Measurements from ENCODE around the gene LIN37.

LIN37 gene

DNA sequence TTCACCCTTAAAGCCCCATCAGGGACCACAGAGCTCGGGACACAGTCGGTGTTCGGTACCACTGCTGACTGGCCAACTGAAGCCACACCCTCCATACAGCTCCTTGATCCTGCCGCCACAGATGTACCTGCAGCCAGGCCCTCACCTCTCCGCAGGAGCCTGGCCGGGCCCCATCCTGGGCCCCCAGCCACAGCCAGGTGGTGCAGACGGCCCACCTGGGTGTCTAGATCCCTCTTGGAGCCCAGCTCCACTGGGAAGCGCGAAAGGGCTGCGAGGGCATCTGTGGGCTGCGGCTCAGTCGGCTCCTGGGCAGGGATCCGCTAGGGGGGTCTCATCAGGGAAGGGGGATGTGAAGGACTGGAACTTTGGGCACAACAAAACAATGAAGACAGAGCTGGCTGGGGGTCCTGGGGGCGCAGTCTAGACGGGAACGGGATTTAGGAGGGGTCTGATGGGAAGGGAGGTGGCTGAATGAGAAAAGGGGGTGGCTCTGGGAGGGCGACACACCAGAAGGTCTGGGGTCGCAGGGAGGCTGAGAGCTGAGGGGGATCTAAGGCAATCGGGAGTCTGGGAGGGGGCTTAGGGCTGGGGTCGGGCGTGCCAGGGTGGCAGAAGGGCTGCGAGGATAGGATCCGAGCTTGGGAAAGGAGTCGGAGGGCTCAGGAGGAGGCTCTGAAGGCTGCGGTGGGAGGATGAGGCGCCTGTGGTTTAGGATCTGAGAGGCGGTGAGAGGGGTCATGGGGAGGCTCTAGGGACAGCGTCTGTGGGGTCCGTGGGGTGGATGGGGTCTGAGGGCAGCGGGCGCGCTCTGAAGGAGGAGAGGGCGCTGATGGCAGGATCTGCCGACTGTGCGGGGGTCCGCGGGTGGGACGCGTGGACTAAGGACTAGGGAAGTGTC lies 48.5 kb downstream of the LIN37 start (continued):
- no peak for TF ChIP-seq GLIS3 (CRISPR knock-in tag; IDR thresholded peaks at IDR 0.05)

DNA sequence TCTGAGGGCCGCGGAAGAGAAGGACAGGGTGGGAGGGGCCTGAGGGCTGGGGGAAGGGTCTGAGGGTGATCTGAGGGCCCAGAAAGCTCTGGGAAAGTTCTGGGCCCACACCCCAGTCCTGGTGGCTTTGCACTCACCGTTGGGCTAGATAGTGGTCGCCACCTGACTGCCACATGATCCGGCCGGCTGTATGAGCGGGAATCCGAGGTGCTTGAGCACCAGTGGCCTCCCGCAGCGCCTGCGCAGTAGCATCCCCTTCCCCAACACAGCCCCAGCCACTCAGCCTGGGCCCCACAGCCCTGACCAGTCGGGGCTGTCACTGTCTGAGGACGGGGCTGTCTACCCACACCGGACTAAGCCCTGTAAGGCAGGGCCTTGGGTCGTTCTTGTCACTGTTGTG lies 49.3 kb downstream of the LIN37 start:
- no peak for ATAC-seq
- TF ChIP-seq CSDC2 (CRISPR knock-in tag; IDR thresholded peaks at IDR 0.05) = no peak
- no peak for TF ChIP-seq TSHZ2 (CRISPR knock-in tag; IDR thresholded peaks at IDR 0.05)
- no peak for TF ChIP-seq CSRNP3 (CRISPR knock-in tag; IDR thresholded peaks at IDR 0.05)
- TF ChIP-seq, protein P1, sequence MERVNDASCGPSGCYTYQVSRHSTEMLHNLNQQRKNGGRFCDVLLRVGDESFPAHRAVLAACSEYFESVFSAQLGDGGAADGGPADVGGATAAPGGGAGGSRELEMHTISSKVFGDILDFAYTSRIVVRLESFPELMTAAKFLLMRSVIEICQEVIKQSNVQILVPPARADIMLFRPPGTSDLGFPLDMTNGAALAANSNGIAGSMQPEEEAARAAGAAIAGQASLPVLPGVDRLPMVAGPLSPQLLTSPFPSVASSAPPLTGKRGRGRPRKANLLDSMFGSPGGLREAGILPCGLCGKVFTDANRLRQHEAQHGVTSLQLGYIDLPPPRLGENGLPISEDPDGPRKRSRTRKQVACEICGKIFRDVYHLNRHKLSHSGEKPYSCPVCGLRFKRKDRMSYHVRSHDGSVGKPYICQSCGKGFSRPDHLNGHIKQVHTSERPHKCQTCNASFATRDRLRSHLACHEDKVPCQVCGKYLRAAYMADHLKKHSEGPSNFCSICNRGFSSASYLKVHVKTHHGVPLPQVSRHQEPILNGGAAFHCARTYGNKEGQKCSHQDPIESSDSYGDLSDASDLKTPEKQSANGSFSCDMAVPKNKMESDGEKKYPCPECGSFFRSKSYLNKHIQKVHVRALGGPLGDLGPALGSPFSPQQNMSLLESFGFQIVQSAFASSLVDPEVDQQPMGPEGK (CRISPR knock-in tag; IDR thresholded peaks at IDR 0.05; ENCODE audit: borderline replicate concordance) = no peak
- TF ChIP-seq POU6F1 (CRISPR knock-in tag; IDR thresholded peaks at IDR 0.05; ENCODE audit: borderline replicate concordance, low read depth) = no peak
- TF ChIP-seq CREB5 (CRISPR knock-in tag; IDR thresholded peaks at IDR 0.05; ENCODE audit: low read depth) = no peak
- TF ChIP-seq ZNF565 (CRISPR knock-in tag; conservative IDR thresholded peaks at IDR 0.05; ENCODE audit: low read depth) = no peak
- no peak for TF ChIP-seq ARNTL (CRISPR knock-in tag; IDR thresholded peaks at IDR 0.05; ENCODE audit: borderline replicate concordance, low read depth)
- no peak for TF ChIP-seq TOX (CRISPR knock-in tag; IDR thresholded peaks at IDR 0.05; ENCODE audit: borderline replicate concordance)
- no peak for TF ChIP-seq ZNF8 (CRISPR knock-in tag; IDR thresholded peaks at IDR 0.05)
- no peak for TF ChIP-seq PPARA (CRISPR knock-in tag; IDR thresholded peaks at IDR 0.05; ENCODE audit: borderline replicate concordance)
- TF ChIP-seq BACH2 (CRISPR knock-in tag; IDR thresholded peaks at IDR 0.05; ENCODE audit: borderline replicate concordance) = no peak
- no peak for TF ChIP-seq SNAI2 (CRISPR knock-in tag; IDR thresholded peaks at IDR 0.05)

GRCh38 chr19:35801828-35802227 lies 53.5 kb downstream of the LIN37 start:
- no peak for ATAC-seq
- no peak for TF ChIP-seq POU6F1 (CRISPR knock-in tag; IDR thresholded peaks at IDR 0.05; ENCODE audit: borderline replicate concordance, low read depth)
- TF ChIP-seq GLIS3 (CRISPR knock-in tag; IDR thresholded peaks at IDR 0.05) = no peak
- TF ChIP-seq, protein P1 (CRISPR knock-in tag; IDR thresholded peaks at IDR 0.05; ENCODE audit: borderline replicate concordance) = no peak
- TF ChIP-seq TCF4 (CRISPR knock-in tag; IDR thresholded peaks at IDR 0.05; ENCODE audit: borderline replicate concordance) = no peak
